Thoracic aorta (tissue), 2 donors: ENCODE results near the gene ATF6. TPM values are rescaled to one million over a fixed set of nuclear protein-coding genes. Genes with fewer than 3 reads are reported as not detected.

ENCODE experiments used
- ATAC-seq: fragments of 150-250 bp; one replicate; pipeline ENCODE4 v1.8.0; 2017; ENCODE audit warnings: low read depth; ENCODE audit not compliant: insufficient number of reproducible peaks, low FRiP score
- DNase-seq: peaks from one replicate; pipeline ENCODE4 v3.0.0-alpha.2; 2020; ENCODE audit warnings: low spot score
- H3K27ac ChIP-seq, 2 donors: fragments of 200-600 bp; sonication (generic); 1 replicate in 1 of 2; 2 replicates in 1 of 2; pipeline ENCODE4 v1.5.1; 2016; ENCODE audit warnings: mild to moderate bottlenecking in 2 of 2, moderate library complexity in 2 of 2
- H3K27me3 ChIP-seq: fragments of 200-600 bp; sonication (generic); replicated peaks from 2 replicates; pipeline ENCODE4 v1.6.0; 2016; ENCODE audit warnings: mild to moderate bottlenecking; ENCODE audit not compliant: insufficient read depth
- H3K36me3 ChIP-seq: fragments of 200-600 bp; sonication (generic); one replicate; pipeline ENCODE4 v1.5.1; 2016
- H3K4me1 ChIP-seq, 2 donors: fragments of 200-600 bp; sonication (generic); 1 replicate in 1 of 2; 2 replicates in 1 of 2; pipeline versions ENCODE4 v1.5.1 to v1.6.0; 2016; ENCODE audit warnings: low read depth in 2 of 2, mild to moderate bottlenecking in 1 of 2; ENCODE audit not compliant: control insufficient read depth in 1 of 2
- H3K4me3 ChIP-seq: fragments of 200-600 bp; sonication (generic); 2 replicates; pipeline ENCODE4 v1.5.1; 2016; ENCODE audit warnings: mild to moderate bottlenecking
- H3K9me3 ChIP-seq: fragments of 200-600 bp; sonication (generic); 2 replicates; pipeline ENCODE4 v1.5.1; 2016
- total RNA-seq, 2 donors: library from RNA; depleted of rRNA; stranded (reverse); fragments of >200 nt; gene quantifications; one replicate each; pipeline versions ENCODE4 v1.1.0 to v1.2.3, GENCODE V29; 2016
- TF ChIP-seq, protein P1 (sequence below): fragments of 200-600 bp; sonication (generic); IDR thresholded peaks from one replicate; pipeline ENCODE4 v1.5.1; 2019; ENCODE audit warnings: antibody characterized with exemption

ATF6 gene
- total RNA-seq, 2 donors from 2014 or later: 26.9 to 37.6 TPM

GRCh38 chr1:161743231-161743630 lies 22.9 kb upstream of the ATF6 start:
- H3K4me3 ChIP-seq: no peak overlapping the region
- no peaks in the 10 kb centered on the region for H3K27me3 ChIP-seq
- no peaks in the 10 kb centered on the region for H3K4me1 ChIP-seq
- DNase-seq (no peak), ATAC-seq (no peak)
- TF ChIP-seq, protein P1, sequence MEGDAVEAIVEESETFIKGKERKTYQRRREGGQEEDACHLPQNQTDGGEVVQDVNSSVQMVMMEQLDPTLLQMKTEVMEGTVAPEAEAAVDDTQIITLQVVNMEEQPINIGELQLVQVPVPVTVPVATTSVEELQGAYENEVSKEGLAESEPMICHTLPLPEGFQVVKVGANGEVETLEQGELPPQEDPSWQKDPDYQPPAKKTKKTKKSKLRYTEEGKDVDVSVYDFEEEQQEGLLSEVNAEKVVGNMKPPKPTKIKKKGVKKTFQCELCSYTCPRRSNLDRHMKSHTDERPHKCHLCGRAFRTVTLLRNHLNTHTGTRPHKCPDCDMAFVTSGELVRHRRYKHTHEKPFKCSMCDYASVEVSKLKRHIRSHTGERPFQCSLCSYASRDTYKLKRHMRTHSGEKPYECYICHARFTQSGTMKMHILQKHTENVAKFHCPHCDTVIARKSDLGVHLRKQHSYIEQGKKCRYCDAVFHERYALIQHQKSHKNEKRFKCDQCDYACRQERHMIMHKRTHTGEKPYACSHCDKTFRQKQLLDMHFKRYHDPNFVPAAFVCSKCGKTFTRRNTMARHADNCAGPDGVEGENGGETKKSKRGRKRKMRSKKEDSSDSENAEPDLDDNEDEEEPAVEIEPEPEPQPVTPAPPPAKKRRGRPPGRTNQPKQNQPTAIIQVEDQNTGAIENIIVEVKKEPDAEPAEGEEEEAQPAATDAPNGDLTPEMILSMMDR: no peak
- H3K36me3 ChIP-seq: no peaks in the 10 kb centered on the region
- H3K27ac ChIP-seq: no peak overlapping the region
- H3K9me3 ChIP-seq: no peaks in the 10 kb centered on the region

GRCh38 chr1:161747801-161748200 lies 18.3 kb upstream of the ATF6 start:
- Histone ChIP-seq H3K4me1 (peaks cover 14 to 15% of the 10 kb centered on the region in 2 donors), H3K9me3 (no peaks in the 10 kb centered on the region)

GRCh38 chr1:161749509-161750407 lies 16.4 kb upstream of the ATF6 start, which contains the start of gene DUSP12:
Gene DUSP12 (plus strand): TSS chr1:161749786. CDS start chr1:161749802, 16 bp downstream.
- peak within 1 kb of the TSS; percentile 86 to 93 for H3K27ac ChIP-seq
- peak within 1 kb of the TSS; percentile 94 for H3K4me3 ChIP-seq
- H3K9me3 ChIP-seq: no peaks in the 10 kb centered on the region
- DNase-seq: peak; percentile 83
- no peaks in the 10 kb centered on the region for H3K27me3 ChIP-seq
- ATAC-seq: peak; percentile 96
- peaks cover 14 to 15% of the 10 kb centered on the region in 2 donors for H3K4me1 ChIP-seq
- TF ChIP-seq, protein P1: no peak
- H3K36me3 ChIP-seq: peaks cover 20% of the 10 kb centered on the region

More at GRCh38 chr1:161747801-161748200, 18.3 kb upstream of the ATF6 start:
- no peak for ATAC-seq
- H3K27ac ChIP-seq: no peak overlapping the region
- no peak for DNase-seq
- no peak overlapping the region for H3K4me3 ChIP-seq
- no peaks in the 10 kb centered on the region for H3K27me3 ChIP-seq
- TF ChIP-seq, protein P1: no peak
- peaks cover 8% of the 10 kb centered on the region for H3K36me3 ChIP-seq

- Histone ChIP-seq H3K4me3 (no peak overlapping the region), H3K27ac (no peak overlapping the region), H3K4me1 (peaks cover 11 to 17% of the 10 kb centered on the region in 2 donors), H3K9me3 (no peaks in the 10 kb centered on the region), H3K27me3 (no peaks in the 10 kb centered on the region), H3K36me3 (peaks cover 4% of the 10 kb centered on the region)
- DNase-seq (no peak), ATAC-seq (no peak)
- TF ChIP-seq, protein P1: peak; percentile 10
Measured at GRCh38 chr1:161763522-161764098, 2.5 kb upstream of the ATF6 start.

DNA sequence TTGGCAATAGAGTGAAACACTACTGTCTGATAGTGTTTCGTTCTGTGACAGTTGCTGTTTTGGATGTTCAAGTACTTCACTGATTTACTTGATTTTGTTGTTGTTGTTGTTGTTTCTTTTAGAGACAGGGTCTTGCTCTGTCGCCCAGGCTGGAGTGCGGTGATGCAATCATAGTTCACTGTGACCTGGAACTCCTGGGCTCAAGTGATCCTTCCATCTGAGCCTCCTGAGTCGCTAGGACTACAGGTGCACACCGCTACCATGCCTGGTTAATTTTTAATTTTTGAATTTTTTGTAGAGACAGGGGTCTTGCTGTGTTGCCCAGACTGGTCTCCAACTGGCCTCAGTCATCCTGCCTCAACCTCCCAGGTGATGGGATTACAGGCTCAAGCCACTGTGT lies 2.3 kb downstream of the ATF6 start:
- no peak for DNase-seq

More for the DNA sequence above, 2.3 kb downstream of the ATF6 start:
- no peaks in the 10 kb centered on the region for H3K36me3 ChIP-seq
- no peak overlapping the region for H3K4me3 ChIP-seq
- no peaks in the 10 kb centered on the region for H3K27me3 ChIP-seq
- no peaks in the 10 kb centered on the region for H3K9me3 ChIP-seq
- TF ChIP-seq, protein P1: no peak
- no peak for ATAC-seq
- peaks cover 19 to 27% of the 10 kb centered on the region in 2 donors for H3K4me1 ChIP-seq
- no peak overlapping the region for H3K27ac ChIP-seq
